Subcutaneous adipose tissue (tissue), 4 donors: Measurements from ENCODE around the gene DNM3. TPM values are rescaled to one million over a fixed set of nuclear protein-coding genes. Genes with fewer than 3 reads are reported as not detected.

Experiments
- CTCF ChIP-seq: fragments of 450-650 bp; IDR thresholded peaks from one replicate; pipeline ENCODE4 v1.5.1; 2016; ENCODE audit warnings: low read depth, mild to moderate bottlenecking, control low read depth, antibody characterized with exemption, moderate library complexity
- total RNA-seq, 4 donors: library from RNA; depleted of rRNA; stranded (reverse); fragments of >200 nt; gene quantifications; one replicate each; pipeline ENCODE4 v1.1.0, GENCODE V29; 2016

DNM3 gene
- total RNA-seq, 4 donors from 2014 or later: 4.1 to 8.8 (median 7.6) TPM

GRCh38 chr1:172277989-172278388, 436.7 kb downstream of the DNM3 start:
- TF ChIP-seq CTCF: no peak

GRCh38 chr1:172278478-172278877, 437.2 kb downstream of the DNM3 start:
- TF ChIP-seq CTCF: no peak

GRCh38 chr1:172279939-172280636, 438.8 kb downstream of the DNM3 start:
- TF ChIP-seq CTCF: no peak

- TF ChIP-seq CTCF: no peak
These were observed 442.5 kb downstream of the DNM3 start for GRCh38 chr1:172283766-172284165.

GRCh38 chr1:172286629-172287076, 445.4 kb downstream of the DNM3 start:
- no peak for TF ChIP-seq CTCF

GRCh38 chr1:172287208-172287607, 445.9 kb downstream of the DNM3 start:
- TF ChIP-seq CTCF: no peak

- no peak for TF ChIP-seq CTCF
These were observed 447.3 kb downstream of the DNM3 start for GRCh38 chr1:172288581-172288980.
